H1 (cell line): Measurements from ENCODE around the gene VGLL3. TPM values are rescaled to one million over a fixed set of nuclear protein-coding genes. Genes with fewer than 3 reads are reported as not detected.

ENCODE experiments used
- CTCF ChIA-PET: fragments of 300-600 bp; sonication (Branson Sonifier 250); formaldehyde crosslinking; loops from one replicate; lab custom pipeline; 2021; ENCODE audit not compliant: partially characterized antibody; lab: Charles Lee
- POLR2A ChIA-PET: fragments of 300-600 bp; sonication (Branson Sonifier 250); formaldehyde crosslinking; loops from one replicate; lab custom pipeline; 2021; ENCODE audit warnings: inconsistent platforms; ENCODE audit not compliant: partially characterized antibody; lab: Charles Lee
- DNase-seq, 2 experiments: peaks; one replicate each; pipeline versions ENCODE4 v3.0.0 to v3.0.0-alpha.2; 2010 to 2022; ENCODE audit warnings: low spot score in 2 of 2, low read depth in 1 of 2, mixed read lengths in 1 of 2
- FAIRE-seq: peaks from 2 replicates; lab custom pipeline; 2011; peaks lifted over from hg19 to GRCh38; lab: Jason Lieb, UNC
- H2AFZ ChIP-seq: 2 replicates; pipeline ENCODE4 v1.8.1; 2012; ENCODE audit warnings: low read length, inconsistent platforms
- H2AK5ac ChIP-seq: 2 replicates; pipeline ENCODE4 v1.6.1; 2013; ENCODE audit warnings: low read depth, low read length
- H2BK120ac ChIP-seq: replicated peaks from 2 replicates; pipeline ENCODE3; 2013; ENCODE audit warnings: low read depth, low read length, inconsistent platforms
- H2BK12ac ChIP-seq: 2 replicates; pipeline ENCODE4 v1.6.1; 2013; ENCODE audit warnings: low read depth, low read length
- H2BK15ac ChIP-seq: 2 replicates; pipeline ENCODE4 v1.6.1; 2013; ENCODE audit warnings: low read length
- H2BK20ac ChIP-seq: 2 replicates; pipeline ENCODE4 v1.6.1; 2013; ENCODE audit warnings: low read length
- H2BK5ac ChIP-seq: 2 replicates; pipeline ENCODE4 v1.6.1; 2013; ENCODE audit warnings: low read depth, low read length
- H3K14ac ChIP-seq: 2 replicates; pipeline ENCODE4 v1.6.1; 2013; ENCODE audit warnings: inconsistent platforms; ENCODE audit not compliant: insufficient read length
- H3K18ac ChIP-seq: 2 replicates; pipeline ENCODE4 v1.6.1; 2013; ENCODE audit warnings: low read length; ENCODE audit errors: extremely low read depth
- H3K23ac ChIP-seq: 2 replicates; pipeline ENCODE4 v1.6.1; 2013; ENCODE audit warnings: inconsistent platforms; ENCODE audit not compliant: insufficient read length
- H3K23me2 ChIP-seq: 2 replicates; pipeline ENCODE4 v1.6.1; 2013; ENCODE audit warnings: low read depth, low read length
- H3K27ac ChIP-seq: 2 replicates; pipeline ENCODE4 v1.6.1; 2011; ENCODE audit warnings: low read depth, low read length, inconsistent platforms
- H3K27me3 ChIP-seq, 4 experiments: replicated peaks in 1 of 4; 1 replicate in 1 of 4; 2 replicates in 3 of 4; pipeline versions ENCODE4 v1.6.1 to v1.8.1; 2011 to 2013; ENCODE audit warnings: low read length in 3 of 4, mild to moderate bottlenecking in 3 of 4, inconsistent platforms in 2 of 4, mixed read lengths in 2 of 4, moderate library complexity in 1 of 4; ENCODE audit not compliant: control insufficient read depth in 3 of 4, insufficient read depth in 3 of 4; ENCODE audit errors: extremely low read depth in 1 of 4
- H3K36me3 ChIP-seq, 4 experiments: 2 replicates each; pipeline versions ENCODE4 v1.6.1 to v1.8.1; 2011 to 2013; ENCODE audit warnings: mild to moderate bottlenecking in 4 of 4, low read length in 3 of 4, moderate library complexity in 2 of 4, control low read depth in 1 of 4, inconsistent platforms in 1 of 4; ENCODE audit not compliant: insufficient read depth in 4 of 4, control insufficient read depth in 2 of 4
- H3K4ac ChIP-seq: replicated peaks from 2 replicates; pipeline ENCODE3; 2013; ENCODE audit warnings: low read length, low read depth, mixed read lengths, inconsistent platforms; ENCODE audit not compliant: insufficient read length
- H3K4me1 ChIP-seq, 4 experiments: replicated peaks in 1 of 4; 1 replicate in 1 of 4; 2 replicates in 3 of 4; pipeline versions ENCODE4 v1.6.1 to v1.8.1; 2011 to 2013; ENCODE audit warnings: low read length in 3 of 4, inconsistent platforms in 2 of 4, mixed read lengths in 1 of 4; ENCODE audit not compliant: insufficient read depth in 4 of 4, control insufficient read depth in 3 of 4
- H3K4me2 ChIP-seq, 2 experiments: 2 replicates each; pipeline versions ENCODE4 v1.6.1 to v1.8.1; 2011 to 2013; ENCODE audit warnings: low read depth in 2 of 2, low read length in 2 of 2, control low read depth in 1 of 2, inconsistent platforms in 1 of 2, mild to moderate bottlenecking in 1 of 2; ENCODE audit not compliant: insufficient read depth in 1 of 2
- H3K4me3 ChIP-seq, 4 experiments: fragments of 200-600, 300-600 bp in 1 of 4; sonication (generic), shearing (Covaris generic), sonication (Bioruptor Twin) in 1 of 4; 2 replicates each; pipeline versions ENCODE4 v1.5.1 to v1.8.1; 2011 to 2016; ENCODE audit warnings: low read length in 4 of 4, low read depth in 3 of 4, control low read depth in 2 of 4, inconsistent platforms in 2 of 4, mild to moderate bottlenecking in 2 of 4, mixed read lengths in 1 of 4, moderate library complexity in 1 of 4; ENCODE audit not compliant: insufficient read depth in 2 of 4; ENCODE audit errors: extremely low read depth in 1 of 4
- H3K56ac ChIP-seq: replicated peaks from 2 replicates; pipeline ENCODE3; 2013; ENCODE audit warnings: low read depth, mild to moderate bottlenecking, mixed read lengths, low read length, inconsistent platforms; ENCODE audit not compliant: insufficient read length
- H3K79me1 ChIP-seq: 2 replicates; pipeline ENCODE4 v1.6.1; 2013; ENCODE audit warnings: low read depth, low read length, control low read depth
- H3K79me2 ChIP-seq, 2 experiments: 2 replicates each; pipeline versions ENCODE4 v1.6.1 to v1.8.1; 2012 to 2013; ENCODE audit warnings: low read length in 2 of 2, mild to moderate bottlenecking in 2 of 2, inconsistent platforms in 1 of 2; ENCODE audit not compliant: insufficient read depth in 2 of 2, control insufficient read depth in 1 of 2
- H3K9ac ChIP-seq, 4 experiments: replicated peaks in 1 of 4; 1 replicate in 1 of 4; 2 replicates in 3 of 4; pipeline versions ENCODE4 v1.6.1 to v1.8.1; 2011 to 2013; ENCODE audit warnings: low read depth in 3 of 4, low read length in 3 of 4, control low read depth in 2 of 4, mild to moderate bottlenecking in 2 of 4, moderate library complexity in 2 of 4, inconsistent platforms in 1 of 4; ENCODE audit errors: extremely low read depth in 1 of 4
- H3K9me3 ChIP-seq, 2 experiments: 2 replicates each; pipeline versions ENCODE4 v1.6.1 to v1.8.1; 2012 to 2013; ENCODE audit warnings: mild to moderate bottlenecking in 2 of 2, moderate library complexity in 2 of 2, control low read depth in 1 of 2, inconsistent platforms in 1 of 2, low read depth in 1 of 2, low read length in 1 of 2, mixed read lengths in 1 of 2; ENCODE audit not compliant: insufficient read depth in 2 of 2
- H4K20me1 ChIP-seq, 2 experiments: replicated peaks in 1 of 2; 2 replicates each; pipeline versions ENCODE3 to v1.8.1; 2011 to 2013; ENCODE audit warnings: inconsistent platforms in 2 of 2, low read length in 2 of 2, mild to moderate bottlenecking in 1 of 2; ENCODE audit not compliant: insufficient read depth in 2 of 2, control insufficient read depth in 1 of 2
- H4K5ac ChIP-seq: 2 replicates; pipeline ENCODE4 v1.6.1; 2013; ENCODE audit warnings: low read length, low read depth, mixed read lengths, inconsistent platforms; ENCODE audit not compliant: insufficient read length
- H4K8ac ChIP-seq: 2 replicates; pipeline ENCODE4 v1.8.0; 2013; ENCODE audit warnings: mild to moderate bottlenecking, moderate library complexity, low read length, inconsistent platforms; ENCODE audit not compliant: insufficient read depth; ENCODE audit errors: extremely low read depth
- H4K91ac ChIP-seq: replicated peaks from 2 replicates; pipeline ENCODE3; 2013; ENCODE audit warnings: low read length, mixed read lengths, inconsistent platforms; ENCODE audit not compliant: insufficient read length
- ATF2 ChIP-seq: IDR thresholded peaks from 2 replicates; pipeline ENCODE4 v1.6.1; 2012; ENCODE audit warnings: low read length, inconsistent platforms
- ATF3 ChIP-seq: IDR thresholded peaks from 2 replicates; pipeline ENCODE4 v1.6.1; 2011; ENCODE audit warnings: low read depth, mild to moderate bottlenecking, low read length; ENCODE audit not compliant: insufficient read depth
- BRCA1 ChIP-seq: IDR thresholded peaks from 2 replicates; pipeline ENCODE4 v1.6.1; 2012; ENCODE audit warnings: low read depth, low read length, improper control_type of control experiment
- CHD1 ChIP-seq: IDR thresholded peaks from 2 replicates; pipeline ENCODE4 v1.6.1; 2012; ENCODE audit warnings: low read depth, low read length, improper control_type of control experiment
- FOSL1 ChIP-seq: IDR thresholded peaks from 2 replicates; pipeline ENCODE4 v1.6.1; 2011; ENCODE audit warnings: mild to moderate bottlenecking, low read depth, low read length, moderate library complexity; ENCODE audit not compliant: insufficient read depth
- GTF2F1 ChIP-seq: IDR thresholded peaks from 2 replicates; pipeline ENCODE4 v1.6.1; 2012; ENCODE audit warnings: low read depth, low read length, improper control_type of control experiment, borderline replicate concordance
- NRF1 ChIP-seq: IDR thresholded peaks from 2 replicates; pipeline ENCODE4 v1.6.1; 2011; ENCODE audit warnings: mild to moderate bottlenecking, low read depth, low read length, improper control_type of control experiment
- POLR2A ChIP-seq, 2 experiments: IDR thresholded peaks; 1 replicate in 1 of 2; 2 replicates in 1 of 2; pipeline ENCODE4 v1.6.1; 2011; ENCODE audit warnings: low read depth in 2 of 2, low read length in 2 of 2, mild to moderate bottlenecking in 2 of 2; ENCODE audit errors: control extremely low read depth in 1 of 2
- POLR2AphosphoS5 ChIP-seq: IDR thresholded peaks from 2 replicates; pipeline ENCODE4 v1.6.1; 2011; ENCODE audit warnings: low read depth, low read length
- RBBP5 ChIP-seq: IDR thresholded peaks from 2 replicates; pipeline ENCODE4 v1.7.1; 2012; ENCODE audit warnings: low read depth, mild to moderate bottlenecking, inconsistent platforms, low read length, moderate library complexity, borderline replicate concordance
- RFX5 ChIP-seq: IDR thresholded peaks from 2 replicates; pipeline ENCODE4 v1.6.1; 2011; ENCODE audit warnings: low read depth, low read length, improper control_type of control experiment, borderline replicate concordance
- TCF12 ChIP-seq: IDR thresholded peaks from 2 replicates; pipeline ENCODE4 v1.6.1; 2011; ENCODE audit warnings: low read depth, mild to moderate bottlenecking, low read length
- YY1 ChIP-seq: IDR thresholded peaks from 2 replicates; pipeline ENCODE4 v1.6.1; 2011; ENCODE audit warnings: low read depth, mild to moderate bottlenecking, low read length
- WGBS, 2 experiments: shearing (Covaris generic) in 1 of 2; methylation state at CpG; one replicate each; pipeline versions ENCODE4 v1.1.6 to v1.1.7; 2013 to 2015; ENCODE audit warnings: low lambda C conversion rate in 2 of 2, mixed read lengths in 2 of 2, inconsistent platforms in 1 of 2, low coverage in 1 of 2, missing lambda C conversion rate in 1 of 2; ENCODE audit not compliant: insufficient replicate concordance in 2 of 2, insufficient coverage in 1 of 2, insufficient read length in 1 of 2; ENCODE audit errors: extremely low coverage in 1 of 2, missing lambda C conversion rate in 1 of 2; 5-methylcytosine and 5-hydroxymethylcytosine counted together
- polyA plus RNA-seq, 7 experiments: library from polyadenylated mRNA; depleted of rRNA in 3 of 7; stranded (reverse) in 5 of 7; unstranded in 2 of 7; fragments of >200 nt in 5 of 7; fragments of 200-250 nt in 2 of 7; gene quantifications; 1 replicate in 5 of 7; 2 replicates in 1 of 7; 4 replicates in 1 of 7; pipeline versions ENCODE4 v1.2.1 to v1.2.3, GENCODE V29; 2011 to 2013; ENCODE audit warnings: missing spikeins in 2 of 7, mixed read lengths in 2 of 7
- total RNA-seq: library from RNA; stranded (reverse); fragmentation: NEBNext Ultra II Directional; extraction: Animal tissue kit (Norgen Biotek cat#: 25700); gene quantifications from 2 replicates; pipeline ENCODE4 v1.2.1, GENCODE V29; 2021

The VGLL3 gene
- total and polyA plus RNA-seq, 2 of the 8 experiments (the other 6 are each of a cell fraction or from before 2014, with no cell fraction given): 13.4 to 24.2 TPM

GRCh38 chr3:86963611-86964010 is 27.3 kb downstream of the VGLL3 start:
- H2BK12ac ChIP-seq: no peak overlapping the region
- H2BK20ac ChIP-seq: no peak overlapping the region
- no peak overlapping the region for H3K23ac ChIP-seq
- H3K56ac ChIP-seq: no peak overlapping the region
- H3K4me1 ChIP-seq: peaks cover 0 to 3% (median under 1%) of the 10 kb centered on the region in 4 experiments; a peak in 2 of 7 replicates
- no peak overlapping the region for H2BK15ac ChIP-seq
- H2AFZ ChIP-seq: no peak overlapping the region
- FAIRE-seq (no peak), DNase-seq (no peak)
- no peak overlapping the region for H2BK120ac ChIP-seq
- ChIA-PET POLR2A (no interaction called here), CTCF (no interaction called here)
- H4K91ac ChIP-seq: no peak overlapping the region
- no peak overlapping the region for H2BK5ac ChIP-seq
- H2AK5ac ChIP-seq: no peak overlapping the region
- peaks cover 0 to 8% (median 3%) of the 10 kb centered on the region in 4 experiments; a peak in 4 of 8 replicates for H3K36me3 ChIP-seq
- no peak overlapping the region for H3K14ac ChIP-seq
- no peaks in the 10 kb centered on the region for H3K79me2 ChIP-seq
- no peaks in the 10 kb centered on the region for H3K27me3 ChIP-seq
- H4K8ac ChIP-seq: no peak overlapping the region
- no peak overlapping the region for H4K5ac ChIP-seq
- no peaks in the 10 kb centered on the region for H3K79me1 ChIP-seq
- H4K20me1 ChIP-seq: no peaks in the 10 kb centered on the region
- H3K9ac ChIP-seq: no peak overlapping the region
- no peak overlapping the region for H3K4ac ChIP-seq
- no peak overlapping the region for H3K4me2 ChIP-seq
- no peak overlapping the region for H3K4me3 ChIP-seq
- no peak overlapping the region for H3K18ac ChIP-seq
- no peaks in the 10 kb centered on the region; the same call in 1 of the 2 replicates for H3K23me2 ChIP-seq
- WGBS, 2 experiments: 100% methylated on average over 1 of the region's 1 CpG; no CpG with 5 or more reads in 1 of the 2 experiments
- no peak overlapping the region for H3K27ac ChIP-seq
- no peaks in the 10 kb centered on the region for H3K9me3 ChIP-seq
- TF ChIP-seq FOSL1 (no peak), BRCA1 (no peak), POLR2AphosphoS5 (no peak), ATF3 (no peak), RBBP5 (no peak), RFX5 (no peak), TCF12 (no peak), GTF2F1 (no peak), NRF1 (no peak), YY1 (no peak), POLR2A (IDR thresholded peaks at IDR 0.05; ENCODE audit: control extremely low read depth in 1 of 2, low read depth in 2 of 2, low read length in 2 of 2) (no peak), CHD1 (no peak), ATF2 (no peak)
